HG02970 (cell line): Measurements from ENCODE around the gene ROGDI.

Experiments used
- ATAC-seq: cut with Tn5 transposase; IDR thresholded peaks from one replicate; pipeline ENCODE4 v1.9.1; 2021; ENCODE audit warnings: mild to moderate bottlenecking, moderate library complexity, moderate number of reproducible peaks; ENCODE audit not compliant: unreplicated experiment, low FRiP score

ROGDI gene

DNA sequence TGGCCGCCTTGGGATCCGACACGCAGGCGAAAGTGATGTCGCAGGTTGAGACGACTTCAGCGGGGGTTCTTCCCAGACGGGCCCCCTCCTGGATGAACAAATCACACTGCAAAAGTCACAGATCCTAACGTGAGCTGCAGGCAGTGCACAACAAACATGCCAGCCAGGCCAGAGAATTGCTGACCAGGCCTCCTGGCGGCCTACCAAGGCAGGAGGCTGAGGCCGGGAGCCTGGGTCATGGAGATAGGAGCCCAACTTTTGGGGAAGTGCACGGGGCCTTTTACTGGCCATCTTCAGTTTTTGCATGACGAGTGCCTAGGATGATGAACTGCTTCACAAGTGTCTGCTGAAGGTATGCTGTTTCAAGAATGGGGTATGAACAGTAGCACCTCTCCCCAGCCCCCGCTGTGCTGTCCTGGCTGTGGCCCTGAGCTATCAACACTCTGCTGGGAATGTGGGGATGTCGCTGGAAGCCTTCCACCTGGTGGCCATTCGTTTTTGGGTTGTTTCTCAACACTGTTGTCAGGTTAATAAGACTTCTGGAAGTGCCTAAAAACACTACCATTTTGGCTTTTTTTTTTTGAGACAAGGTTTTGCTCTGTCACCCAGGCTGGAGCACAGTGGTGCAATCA, 12.2 kb upstream of the ROGDI start:
- ATAC-seq: no peak

DNA sequence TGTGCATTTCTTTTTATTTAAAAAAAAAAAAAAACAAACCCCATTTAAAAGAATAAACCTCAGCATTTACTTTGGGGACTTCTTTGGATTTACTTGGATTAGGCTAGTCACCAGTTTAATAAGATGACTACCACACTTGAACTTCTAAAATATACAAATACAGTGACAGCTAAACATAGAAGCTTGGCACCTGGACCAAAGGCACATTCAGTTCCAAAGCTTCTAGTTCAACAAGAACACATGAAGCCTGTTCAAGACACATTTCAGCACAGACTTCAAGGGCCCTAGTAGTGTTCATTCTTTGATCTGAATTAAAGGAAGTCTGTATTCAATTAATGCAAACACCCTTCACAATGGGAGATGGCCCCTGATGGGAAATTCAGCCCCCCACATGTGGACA, 11.6 kb upstream of the ROGDI start:
- no peak for ATAC-seq

DNA sequence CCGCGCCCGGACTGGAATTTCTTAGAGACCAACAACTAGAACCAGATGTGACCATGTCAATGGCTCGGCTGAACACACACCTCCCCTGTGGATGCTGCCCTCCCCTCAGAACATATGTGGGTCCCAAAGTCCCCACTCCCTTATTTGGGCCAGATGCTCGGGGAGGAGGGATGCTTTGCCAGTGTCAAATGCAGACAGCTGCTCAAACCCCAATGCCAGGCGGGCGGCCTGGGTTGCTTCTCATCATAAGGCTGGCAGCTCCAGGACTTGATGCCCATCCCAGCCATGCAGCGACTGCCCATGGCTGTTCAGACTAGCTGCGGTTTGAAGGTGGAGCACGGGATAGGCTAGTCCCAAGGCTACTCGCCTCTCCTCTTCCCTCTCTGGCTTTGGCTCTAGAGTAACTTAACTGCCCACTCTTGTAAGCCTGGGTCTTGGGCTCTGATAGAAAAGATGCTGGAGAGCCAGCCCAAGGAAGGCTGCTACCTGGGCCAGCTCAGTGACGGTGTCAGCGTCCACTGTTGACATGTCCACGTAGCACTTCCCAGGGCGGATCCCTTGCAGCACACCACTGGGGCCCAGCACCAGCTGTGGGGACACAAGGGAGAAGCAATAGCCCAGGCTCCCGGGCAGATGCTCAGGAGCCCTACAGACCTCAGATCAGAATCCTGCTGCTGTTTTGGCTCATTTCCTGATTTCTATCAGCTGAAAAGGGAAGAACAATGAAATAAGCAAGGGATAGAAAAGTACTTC, 11.0 kb upstream of the ROGDI start:
- no peak for ATAC-seq

- no peak for ATAC-seq
Measured at GRCh38 chr16:4811773-4812172, 9.3 kb upstream of the ROGDI start.

DNA sequence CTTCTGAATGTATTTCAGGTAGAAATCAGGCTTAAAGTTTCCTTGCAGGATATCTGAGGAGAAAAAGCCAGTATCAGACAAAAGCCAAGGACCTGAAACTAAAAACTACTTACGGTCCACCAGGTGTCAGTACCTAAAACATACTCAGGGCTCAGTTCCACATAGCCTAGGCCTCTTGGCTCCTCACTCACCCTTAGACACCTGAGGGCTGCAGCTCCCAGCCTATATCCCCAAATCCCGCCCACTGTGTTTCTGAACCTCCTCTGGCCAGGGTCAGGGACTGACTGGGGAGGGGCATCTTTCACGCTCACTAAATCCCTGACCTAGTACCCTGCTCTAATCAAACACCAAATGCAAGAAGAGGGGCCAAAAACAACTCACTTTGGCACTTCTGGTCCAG, 8.8 kb upstream of the ROGDI start:
- ATAC-seq: no peak

- ATAC-seq: no peak
Measured at GRCh38 chr16:4806280-4806679, 3.8 kb upstream of the ROGDI start.

GRCh38 chr16:4805231-4805630, 2.8 kb upstream of the ROGDI start:
- ATAC-seq: no peak

GRCh38 chr16:4803898-4804762, 1.7 kb upstream of the ROGDI start:
- no peak for ATAC-seq

- no peak for ATAC-seq
Measured at GRCh38 chr16:4803401-4803844, 990 bp upstream of the ROGDI start.

- ATAC-seq: peak; percentile 86
Measured at GRCh38 chr16:4802659-4803287, 340 bp upstream of the ROGDI start.

DNA sequence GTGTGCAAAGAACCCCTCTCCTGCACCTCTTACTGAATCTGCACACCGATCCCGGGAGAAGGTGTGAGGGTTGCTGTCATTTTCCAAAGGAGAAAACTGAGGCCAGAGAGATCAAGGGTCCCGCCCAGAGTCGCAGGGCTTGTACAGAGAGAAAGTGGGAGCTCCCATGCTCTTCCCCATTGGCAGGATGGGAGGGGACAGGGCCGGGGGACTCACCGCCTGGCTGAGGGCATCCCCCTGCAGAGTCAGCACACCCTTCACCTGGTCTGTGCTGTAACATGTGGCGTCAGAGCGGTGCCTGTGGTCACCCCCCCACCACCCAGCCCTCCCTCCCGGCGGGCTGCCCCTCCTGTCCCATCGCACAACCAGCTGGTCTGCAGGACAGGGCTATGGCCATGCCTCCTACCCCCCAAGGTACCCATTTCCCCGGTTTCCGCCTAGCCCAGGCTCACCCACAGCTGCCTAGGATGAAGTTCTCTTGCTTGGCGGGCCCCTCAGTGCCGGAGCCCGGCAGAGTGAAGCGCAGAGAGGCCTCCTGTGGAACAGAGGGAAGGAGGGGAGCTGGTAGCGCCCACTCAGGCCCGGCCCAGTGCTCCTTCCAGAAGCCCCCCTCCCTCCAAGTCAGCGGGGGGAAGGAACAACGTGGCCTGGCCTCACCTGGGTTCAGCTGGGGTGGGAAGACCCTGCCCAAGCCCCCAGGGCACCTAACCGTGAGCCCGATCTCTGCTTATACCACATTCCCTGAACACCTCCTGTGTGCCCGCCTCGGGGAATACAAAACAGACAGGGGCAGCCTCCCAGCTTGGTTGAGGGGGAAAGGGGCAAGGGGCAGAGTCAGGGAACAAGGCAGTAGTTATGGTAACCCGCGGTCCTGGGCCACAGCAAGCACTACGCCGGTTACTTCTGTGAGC, 1.1 kb downstream of the ROGDI start:
- ATAC-seq: no peak

DNA sequence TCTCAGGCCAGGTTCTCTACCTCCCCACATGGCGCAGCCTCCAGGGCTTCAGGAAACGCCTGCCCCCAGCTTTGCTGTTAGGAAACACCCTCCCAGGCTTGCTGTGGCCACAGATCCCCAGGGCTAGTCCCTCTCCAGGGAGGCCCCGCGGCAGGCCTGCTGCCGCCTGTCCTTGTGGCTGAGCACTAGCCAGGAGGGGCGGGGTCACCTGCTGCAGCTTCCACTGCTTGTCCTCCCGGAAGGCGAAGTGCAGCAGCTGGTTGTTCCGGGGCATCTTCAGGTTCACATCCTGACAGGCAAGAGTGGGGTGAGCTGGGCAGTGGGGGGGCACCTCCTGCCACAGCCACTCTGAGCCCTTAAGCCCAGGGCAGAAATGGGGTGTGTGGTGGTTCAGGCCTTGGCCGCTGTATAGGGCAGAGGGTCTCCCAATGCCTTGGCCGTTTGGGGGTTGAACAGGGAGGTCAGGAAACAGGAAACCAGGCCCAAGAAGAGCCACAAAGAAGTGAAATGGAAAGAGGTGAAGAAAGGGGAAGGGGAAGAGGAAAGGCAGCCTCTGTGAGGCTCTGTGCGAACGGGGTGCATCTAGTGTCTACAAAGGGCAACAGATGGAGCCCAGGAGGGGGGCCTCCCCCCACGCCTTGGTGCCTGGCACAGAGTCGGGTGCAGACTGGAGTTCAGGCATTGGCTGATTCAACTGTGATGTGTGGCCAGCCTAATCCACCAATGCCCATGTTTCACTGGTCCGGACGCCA, 2.0 kb downstream of the ROGDI start:
- ATAC-seq: no peak

DNA sequence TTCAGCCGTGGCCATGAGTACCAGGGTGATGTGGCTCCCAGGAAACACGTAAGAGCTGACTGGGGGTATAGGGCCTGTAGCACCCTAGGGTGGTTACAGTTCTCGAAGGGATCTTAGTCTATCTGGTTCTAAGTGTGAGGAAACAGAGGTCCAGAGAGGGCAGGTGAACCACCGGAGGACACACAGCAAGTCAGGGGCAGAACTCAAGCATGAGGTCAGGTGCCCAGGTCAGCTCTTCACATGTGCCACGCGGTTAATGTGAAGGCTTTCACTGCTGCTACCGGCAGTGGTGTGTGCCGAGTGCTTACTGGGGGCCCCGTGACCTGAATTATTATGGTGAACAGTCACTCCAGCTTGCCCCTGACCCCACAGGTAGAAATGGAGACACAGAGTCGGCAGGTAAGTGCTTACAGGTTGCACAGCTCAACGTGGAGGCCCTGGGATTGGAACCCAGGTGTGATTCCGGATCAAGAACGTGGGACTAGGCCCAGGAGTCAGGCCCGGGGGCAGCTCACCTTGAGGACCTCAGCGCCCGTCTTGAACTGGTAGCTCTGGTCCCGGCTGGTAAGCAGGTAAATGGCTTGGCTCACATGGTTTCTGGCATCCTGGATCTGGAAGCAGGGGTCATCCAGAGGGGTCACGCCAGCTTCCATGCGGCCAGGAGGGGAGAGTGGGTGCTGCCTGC, 3.1 kb downstream of the ROGDI start:
- no peak for ATAC-seq

DNA sequence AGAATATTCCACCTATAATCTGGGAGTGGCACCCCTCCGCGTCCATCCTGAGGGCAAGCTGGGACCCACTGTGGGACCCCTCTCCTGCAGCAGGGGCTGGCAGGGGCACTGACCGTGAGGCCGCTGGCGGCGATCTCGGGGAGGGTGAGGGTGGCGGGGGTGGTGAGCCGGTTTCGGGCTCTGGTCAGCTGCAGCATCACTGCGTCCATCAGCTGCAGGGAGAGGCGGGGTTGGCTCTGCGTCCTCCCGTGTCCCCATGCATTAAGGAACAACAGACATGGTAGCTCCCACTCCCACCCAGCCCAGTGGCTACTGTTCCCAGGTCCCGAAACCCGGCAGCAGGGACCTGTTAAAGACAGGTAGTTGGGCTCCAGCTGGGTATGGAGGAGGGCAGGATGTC, 4.0 kb downstream of the ROGDI start:
- no peak for ATAC-seq

DNA sequence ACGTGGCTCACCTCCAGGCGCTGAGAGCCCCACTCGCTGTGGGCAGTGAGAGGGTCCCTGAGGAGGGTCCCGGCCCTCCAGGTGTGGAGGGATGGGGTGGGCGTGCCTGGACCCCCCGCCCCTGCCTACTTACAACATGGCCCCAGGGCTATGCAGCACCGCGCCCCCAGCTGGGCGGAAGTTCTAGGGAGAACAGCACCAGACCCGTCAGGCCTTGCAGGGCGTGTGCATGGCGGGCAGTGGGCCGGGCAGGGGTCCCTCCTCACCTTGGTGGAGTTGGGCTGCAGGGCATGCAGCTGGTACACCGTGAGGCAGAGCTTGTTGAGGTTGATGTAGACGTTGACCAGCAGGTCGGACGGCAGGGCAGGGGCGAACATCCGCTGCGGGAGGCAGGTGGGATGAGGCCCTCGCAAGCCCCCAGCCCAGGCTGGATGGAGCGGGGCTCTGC, 4.6 kb downstream of the ROGDI start:
- ATAC-seq: no peak

DNA sequence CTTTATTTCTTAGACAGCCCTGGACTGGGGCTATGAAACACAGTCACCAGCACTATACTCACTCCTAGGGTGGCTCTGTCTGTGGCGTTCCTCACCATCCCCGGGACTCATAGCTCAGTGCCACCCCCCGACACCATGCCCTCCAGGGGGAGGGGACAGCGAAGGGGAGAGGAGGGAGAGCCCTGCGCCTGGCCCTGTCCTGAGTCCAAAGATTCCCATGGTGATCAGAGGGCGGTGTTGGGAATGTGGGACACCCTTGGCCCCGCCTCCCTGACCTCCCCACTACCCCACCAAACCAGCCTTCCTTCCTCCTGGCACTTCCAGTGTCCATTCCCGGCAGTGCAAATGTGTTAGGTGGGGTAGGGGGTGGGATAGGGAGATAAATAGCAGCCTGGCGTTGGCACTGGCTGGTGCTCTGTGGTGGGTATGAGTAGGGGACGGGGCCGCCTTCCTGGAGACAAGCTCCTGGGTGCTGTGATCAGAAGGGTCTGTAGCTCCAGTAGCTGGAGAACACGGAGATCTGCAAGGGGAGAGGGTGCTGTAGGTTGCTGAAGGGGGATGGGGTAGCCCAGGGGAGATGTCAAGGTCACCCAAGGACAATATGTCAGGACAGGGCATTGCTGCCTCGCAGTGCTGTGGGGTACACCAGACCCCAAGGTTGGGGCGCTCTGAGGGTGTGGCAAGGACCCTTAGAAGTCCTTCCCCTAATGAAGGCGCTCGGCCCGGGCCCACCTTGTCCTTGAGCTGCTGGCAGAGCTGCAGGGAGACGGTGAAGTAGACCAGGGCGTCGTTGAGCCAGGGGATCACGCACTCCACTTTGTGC, 5.2 kb downstream of the ROGDI start:
- no peak for ATAC-seq

- no peak for ATAC-seq
Measured at GRCh38 chr16:4795828-4796572, 6.4 kb downstream of the ROGDI start.
